ENCODE results near the gene GRIK5.
A peak's percentile ranks its signal among the peaks of the same experiment; 100 is the strongest.

The GRIK5 gene

DNA sequence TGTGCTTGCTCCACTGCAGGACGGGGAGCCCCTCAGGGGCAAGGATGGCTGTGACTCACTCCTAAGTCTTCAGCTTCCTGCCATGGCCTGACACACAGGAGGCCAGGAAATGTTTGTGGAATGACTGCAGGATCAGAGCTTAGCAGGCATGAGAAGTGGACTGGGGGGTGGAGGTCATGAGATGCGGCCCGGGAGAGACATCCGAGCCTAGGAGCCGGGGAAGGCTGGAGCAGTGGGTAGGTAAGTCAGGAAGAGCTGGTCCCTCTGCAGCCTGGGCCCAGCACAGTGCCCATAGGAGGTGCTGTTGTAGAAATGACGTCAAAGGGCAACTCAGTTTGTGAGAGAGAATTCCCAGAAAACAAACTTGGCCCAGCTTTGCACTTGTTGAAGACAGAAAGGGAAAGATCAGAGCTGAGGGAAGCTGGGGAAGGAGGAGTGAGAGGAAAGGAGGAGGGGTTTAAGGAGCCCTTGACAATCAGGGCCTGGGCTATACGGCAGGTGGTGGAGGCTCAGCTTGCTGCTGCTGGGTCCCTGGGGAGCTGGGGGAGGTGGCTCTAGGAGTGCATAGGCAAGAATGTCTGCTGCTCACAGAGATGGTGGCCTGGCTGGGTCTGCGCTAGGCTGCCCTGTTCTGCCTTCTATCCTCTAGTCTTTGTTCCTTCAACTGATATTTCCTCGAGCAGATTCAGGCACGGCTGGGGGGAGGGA, 43.8 kb upstream of the GRIK5 start:
- TF ChIP-seq, protein P1, sequence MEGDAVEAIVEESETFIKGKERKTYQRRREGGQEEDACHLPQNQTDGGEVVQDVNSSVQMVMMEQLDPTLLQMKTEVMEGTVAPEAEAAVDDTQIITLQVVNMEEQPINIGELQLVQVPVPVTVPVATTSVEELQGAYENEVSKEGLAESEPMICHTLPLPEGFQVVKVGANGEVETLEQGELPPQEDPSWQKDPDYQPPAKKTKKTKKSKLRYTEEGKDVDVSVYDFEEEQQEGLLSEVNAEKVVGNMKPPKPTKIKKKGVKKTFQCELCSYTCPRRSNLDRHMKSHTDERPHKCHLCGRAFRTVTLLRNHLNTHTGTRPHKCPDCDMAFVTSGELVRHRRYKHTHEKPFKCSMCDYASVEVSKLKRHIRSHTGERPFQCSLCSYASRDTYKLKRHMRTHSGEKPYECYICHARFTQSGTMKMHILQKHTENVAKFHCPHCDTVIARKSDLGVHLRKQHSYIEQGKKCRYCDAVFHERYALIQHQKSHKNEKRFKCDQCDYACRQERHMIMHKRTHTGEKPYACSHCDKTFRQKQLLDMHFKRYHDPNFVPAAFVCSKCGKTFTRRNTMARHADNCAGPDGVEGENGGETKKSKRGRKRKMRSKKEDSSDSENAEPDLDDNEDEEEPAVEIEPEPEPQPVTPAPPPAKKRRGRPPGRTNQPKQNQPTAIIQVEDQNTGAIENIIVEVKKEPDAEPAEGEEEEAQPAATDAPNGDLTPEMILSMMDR (IDR thresholded peaks at IDR 0.05; ENCODE audit: low read depth, low read length) = peak; percentile 32
- peak; percentile 82 for DNase-seq (ENCODE audit: extremely low read depth, low read depth)

DNA sequence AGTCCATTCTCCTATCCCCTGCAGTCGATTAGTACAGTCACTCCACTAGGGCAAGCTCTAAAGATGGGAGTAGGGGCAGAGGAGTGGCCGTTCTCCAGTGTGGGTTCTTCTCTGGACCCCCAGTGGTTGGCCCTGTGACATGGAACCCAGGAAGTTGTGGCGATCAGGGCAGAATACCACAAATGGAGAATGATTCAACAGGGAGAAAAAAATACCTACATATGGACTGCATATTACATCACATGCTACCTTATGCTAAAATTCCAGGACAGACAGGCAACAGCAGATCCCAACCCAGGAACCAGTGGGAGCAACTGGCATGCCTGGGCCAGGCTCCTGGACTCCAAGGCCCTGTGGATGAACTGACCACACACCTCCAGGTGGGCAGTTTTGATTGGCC, 41.8 kb upstream of the GRIK5 start:
- TF ChIP-seq, protein P1 (IDR thresholded peaks at IDR 0.05; ENCODE audit: low read depth, low read length) = no peak
- no peak for DNase-seq (ENCODE audit: extremely low read depth, low read depth)

DNA sequence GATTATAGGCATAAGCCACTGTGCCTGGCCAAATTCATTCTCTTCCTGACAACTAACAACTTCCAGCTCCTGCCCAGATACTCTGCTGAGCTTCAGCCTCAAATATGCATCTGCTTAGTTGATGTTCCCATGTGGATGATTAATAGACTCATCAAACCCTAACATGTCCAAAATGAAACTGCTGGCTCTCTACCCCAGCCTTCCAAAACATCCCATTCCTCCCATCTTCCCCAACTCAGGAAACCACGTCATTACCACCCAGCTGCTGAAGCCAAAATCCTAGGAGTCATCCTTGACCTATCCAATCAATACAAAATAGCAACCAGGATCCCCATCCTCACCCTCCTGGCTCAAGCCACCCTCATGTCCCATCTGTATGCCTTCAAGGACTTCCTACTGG, 41.4 kb upstream of the GRIK5 start:
- TF ChIP-seq, protein P1 (IDR thresholded peaks at IDR 0.05; ENCODE audit: low read depth, low read length) = no peak
- DNase-seq (ENCODE audit: extremely low read depth, low read depth) = no peak

DNA sequence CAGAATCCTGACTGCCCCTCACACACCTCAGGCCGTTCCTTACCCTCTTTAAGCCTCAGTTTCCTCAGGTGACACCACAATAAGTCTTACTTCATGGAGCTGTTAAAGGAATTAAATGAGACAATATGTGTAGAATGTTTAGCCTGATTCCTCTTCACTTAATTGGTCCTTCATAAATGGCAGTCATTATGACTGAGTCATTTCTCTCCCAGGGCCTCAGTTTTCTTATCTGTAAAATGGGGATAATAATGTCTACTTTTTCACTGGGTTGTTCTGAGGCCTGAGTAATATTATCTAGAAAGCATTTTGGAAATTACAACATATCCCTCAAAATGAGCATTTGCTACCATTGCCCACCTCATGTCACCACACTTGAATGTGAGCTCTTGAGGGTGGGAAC, 40.7 kb upstream of the GRIK5 start:
- no peak for DNase-seq (ENCODE audit: extremely low read depth, low read depth)
- TF ChIP-seq, protein P1 (IDR thresholded peaks at IDR 0.05; ENCODE audit: low read depth, low read length) = no peak

DNA sequence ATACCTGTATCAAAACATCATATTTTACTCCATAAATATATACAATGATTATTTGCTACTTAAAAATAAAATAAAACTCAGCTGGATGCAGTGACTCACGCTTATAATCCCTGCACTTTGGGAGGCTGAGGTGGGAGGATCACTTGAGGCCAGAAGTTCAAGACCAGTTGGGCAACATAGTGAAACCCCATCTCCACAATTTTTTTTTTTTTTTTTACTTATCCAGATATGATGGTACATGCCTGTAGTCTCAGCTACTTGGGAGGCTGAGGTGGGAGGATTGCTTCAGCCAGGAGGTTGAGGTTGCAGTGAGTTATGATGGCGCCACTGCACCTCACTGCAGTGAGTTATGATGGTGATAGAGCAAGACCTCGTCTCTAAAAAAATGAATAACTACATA, 39.9 kb upstream of the GRIK5 start:
- TF ChIP-seq, protein P1 (IDR thresholded peaks at IDR 0.05; ENCODE audit: low read depth, low read length) = no peak
- no peak for DNase-seq (ENCODE audit: extremely low read depth, low read depth)

DNA sequence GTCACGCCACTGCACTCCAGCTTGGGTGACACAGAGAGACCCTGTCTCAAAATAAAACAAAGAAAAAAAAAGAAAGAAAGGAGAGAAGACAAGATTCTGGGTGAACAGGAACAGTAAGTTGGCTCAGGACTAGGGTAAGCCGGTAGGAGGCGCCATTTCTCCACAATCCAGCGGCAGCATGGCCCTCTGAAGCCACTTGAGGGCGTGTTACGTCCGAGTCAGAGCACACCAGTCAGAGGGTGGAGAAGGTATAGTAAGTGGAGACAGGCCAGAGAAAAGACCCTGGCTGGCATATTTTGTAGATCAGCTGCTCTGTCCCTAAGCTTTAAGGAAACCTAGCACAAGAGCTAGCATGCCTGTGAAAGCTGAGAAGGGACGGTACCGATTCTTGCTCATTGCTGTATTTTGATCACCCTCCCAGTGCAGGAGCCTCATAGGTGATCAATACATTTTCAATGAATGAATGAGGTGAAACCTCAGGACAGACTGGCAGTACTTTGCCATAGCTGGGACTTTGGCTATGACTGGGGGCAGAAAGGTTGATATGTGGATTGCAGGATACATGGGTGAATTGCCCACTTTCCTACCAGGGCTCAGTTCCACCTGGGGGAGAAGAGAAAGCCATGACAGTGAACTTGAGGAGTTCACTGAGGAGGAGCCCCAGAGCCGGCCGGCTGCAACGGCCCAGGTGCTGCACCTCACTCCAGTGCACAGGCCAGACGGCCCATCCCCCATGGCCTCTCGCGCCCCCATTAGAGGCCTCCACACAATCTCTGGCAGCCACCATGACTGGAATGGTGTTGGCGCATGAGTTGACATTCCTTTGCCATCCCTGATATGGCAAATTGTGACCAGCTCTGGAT, 38.8 kb upstream of the GRIK5 start:
- peak; percentile 71 for DNase-seq (ENCODE audit: extremely low read depth, low read depth)
- TF ChIP-seq, protein P1 (IDR thresholded peaks at IDR 0.05; ENCODE audit: low read depth, low read length) = no peak; the same call in none of the 2 replicates

DNA sequence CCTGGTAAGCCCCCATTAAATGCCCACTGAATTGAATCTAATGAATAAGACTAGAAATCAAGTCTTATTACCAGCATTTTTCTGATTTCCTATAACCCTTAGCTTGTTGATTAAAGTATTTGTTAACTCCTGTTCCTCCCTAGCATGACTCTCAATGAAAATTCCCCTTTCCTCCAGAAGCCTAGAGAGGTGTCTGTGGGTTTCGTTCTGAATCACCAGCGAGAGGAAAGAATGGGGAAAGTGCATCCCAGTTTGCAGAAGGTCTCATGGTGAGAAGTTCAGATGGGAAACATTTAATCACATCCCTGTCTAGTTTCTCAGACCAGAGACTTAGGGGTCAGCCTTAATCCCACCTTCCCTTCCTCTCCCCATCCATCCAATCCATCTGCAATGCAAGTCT, 35.4 kb upstream of the GRIK5 start:
- no peak for DNase-seq (ENCODE audit: extremely low read depth, low read depth)
- TF ChIP-seq, protein P1 (IDR thresholded peaks at IDR 0.05; ENCODE audit: low read depth, low read length) = no peak
